Right lung (tissue), 5 donors: ENCODE results near the gene MAN2A2. TPM values are rescaled to one million over a fixed set of nuclear protein-coding genes. Genes with fewer than 3 reads are reported as not detected.
"Not testable (repeated sequence)": the region's sequence is repeated elsewhere in the genome, so short reads cannot be mapped to it uniquely, and the experiment has no call there.

Experiments used
- DNase-seq, 2 donors: peaks; one replicate each; pipeline ENCODE4 v3.0.0-alpha.2; 2013
- polyA plus RNA-seq, 5 donors: library from polyadenylated mRNA; unstranded; fragments of 120-200 nt; gene quantifications; one replicate each; pipeline versions ENCODE4 v1.2.1 to v1.2.3, GENCODE V29; 2013; ENCODE audit warnings: inconsistent platforms in 1 of 5, low replicate concordance in 1 of 5; ENCODE audit not compliant: insufficient read length in 5 of 5, insufficient read depth in 1 of 5

MAN2A2 gene
- polyA plus RNA-seq, 5 donors, result 41.5 to 71.5 (median 55.3) TPM

DNA sequence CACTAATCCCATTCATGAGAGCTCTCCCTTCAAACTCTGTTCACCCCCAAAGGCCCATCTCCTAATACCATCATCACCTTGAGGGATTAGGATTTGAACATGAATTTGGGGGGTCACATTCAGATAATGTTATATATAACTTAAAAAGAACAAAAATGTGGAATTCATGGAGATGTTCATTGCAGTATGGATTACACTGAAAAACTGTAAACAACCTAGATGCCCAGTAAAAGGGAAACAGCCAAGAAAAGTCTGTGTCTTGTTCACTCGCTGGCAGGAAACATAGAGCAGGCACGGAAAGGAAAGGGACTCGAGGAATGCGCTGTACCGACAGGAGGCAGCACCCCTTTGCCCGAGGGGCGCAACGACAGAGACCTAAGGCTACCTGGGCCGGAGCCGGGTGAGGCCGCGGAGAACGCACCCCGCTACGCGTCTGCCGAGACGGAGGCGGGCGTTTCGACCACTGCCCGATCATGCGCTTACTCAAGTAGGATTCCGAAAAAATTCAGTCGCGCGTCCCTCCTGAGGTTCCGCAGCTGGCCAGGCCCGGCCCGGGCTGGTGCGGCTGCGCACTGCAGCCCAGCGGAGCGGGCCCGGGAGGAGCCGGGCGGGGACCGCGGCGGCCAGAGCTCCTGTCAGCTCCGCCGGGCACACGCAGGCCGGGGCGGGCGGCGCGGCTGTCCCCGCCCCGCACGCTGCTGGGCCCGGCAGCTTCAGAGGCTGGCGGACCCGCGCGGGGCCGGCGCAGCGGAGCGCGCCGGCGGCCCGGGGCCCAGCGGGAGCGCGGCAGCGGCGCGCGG lies 862 bp upstream of the MAN2A2 start:
- DNase-seq, result peak; percentile 83 to 85

DNA sequence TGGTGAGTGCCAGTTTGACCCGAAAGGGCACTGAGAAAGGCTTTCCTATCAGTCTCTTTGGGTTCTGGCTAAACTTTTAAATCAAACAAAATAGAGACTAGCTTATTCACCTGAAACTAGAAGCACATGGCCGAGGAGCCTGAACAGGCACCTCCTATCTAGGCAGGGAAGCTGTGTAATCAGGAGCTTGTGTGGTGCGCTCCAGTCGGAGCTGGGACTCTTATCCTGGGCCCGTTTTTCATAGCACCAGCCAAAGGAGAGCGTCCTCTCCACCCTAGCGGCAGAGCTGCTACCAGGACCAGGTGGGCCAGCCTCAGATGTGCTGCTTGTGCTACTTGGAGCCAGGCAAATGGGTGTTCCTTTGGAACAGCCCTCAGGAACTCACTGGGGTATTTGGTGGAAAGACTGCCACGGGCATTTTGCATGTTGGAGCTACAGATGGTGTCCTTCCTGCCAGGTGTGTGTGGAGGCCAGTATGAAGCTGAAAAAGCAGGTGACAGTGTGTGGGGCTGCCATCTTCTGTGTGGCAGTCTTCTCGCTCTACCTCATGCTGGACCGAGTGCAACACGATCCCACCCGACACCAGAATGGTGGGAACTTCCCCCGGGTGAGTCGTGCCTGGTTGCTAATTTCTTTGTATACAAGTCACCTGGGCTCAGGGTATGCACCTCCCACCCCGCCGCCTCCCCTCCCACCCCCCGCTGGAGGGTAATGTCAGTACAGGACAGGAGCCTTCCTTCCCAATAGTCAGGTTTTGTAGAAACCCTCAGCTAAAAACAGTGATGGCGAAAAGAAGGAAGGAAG lies 833 bp downstream of the MAN2A2 start:
- DNase-seq, result no peak

DNA sequence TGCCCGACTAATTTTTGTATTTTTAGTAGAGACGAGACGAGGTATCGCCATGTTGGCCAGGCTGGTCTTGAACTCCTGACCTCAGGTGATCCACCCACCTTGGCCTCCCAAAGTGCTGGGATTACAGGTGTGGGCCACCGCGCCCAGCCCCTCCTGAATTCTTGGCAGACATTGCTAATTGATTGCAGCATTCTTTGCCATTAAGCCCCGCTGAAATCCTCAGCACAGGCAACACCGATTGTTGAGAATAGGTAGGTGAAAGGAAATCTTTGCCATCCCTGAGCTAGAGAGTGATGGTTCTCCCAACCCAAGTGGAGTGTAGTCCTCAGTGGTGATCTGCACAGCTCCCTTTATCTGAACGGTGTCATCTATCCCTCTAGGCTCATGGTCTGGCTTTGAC lies 1.6 kb downstream of the MAN2A2 start:
- no peak for DNase-seq

DNA sequence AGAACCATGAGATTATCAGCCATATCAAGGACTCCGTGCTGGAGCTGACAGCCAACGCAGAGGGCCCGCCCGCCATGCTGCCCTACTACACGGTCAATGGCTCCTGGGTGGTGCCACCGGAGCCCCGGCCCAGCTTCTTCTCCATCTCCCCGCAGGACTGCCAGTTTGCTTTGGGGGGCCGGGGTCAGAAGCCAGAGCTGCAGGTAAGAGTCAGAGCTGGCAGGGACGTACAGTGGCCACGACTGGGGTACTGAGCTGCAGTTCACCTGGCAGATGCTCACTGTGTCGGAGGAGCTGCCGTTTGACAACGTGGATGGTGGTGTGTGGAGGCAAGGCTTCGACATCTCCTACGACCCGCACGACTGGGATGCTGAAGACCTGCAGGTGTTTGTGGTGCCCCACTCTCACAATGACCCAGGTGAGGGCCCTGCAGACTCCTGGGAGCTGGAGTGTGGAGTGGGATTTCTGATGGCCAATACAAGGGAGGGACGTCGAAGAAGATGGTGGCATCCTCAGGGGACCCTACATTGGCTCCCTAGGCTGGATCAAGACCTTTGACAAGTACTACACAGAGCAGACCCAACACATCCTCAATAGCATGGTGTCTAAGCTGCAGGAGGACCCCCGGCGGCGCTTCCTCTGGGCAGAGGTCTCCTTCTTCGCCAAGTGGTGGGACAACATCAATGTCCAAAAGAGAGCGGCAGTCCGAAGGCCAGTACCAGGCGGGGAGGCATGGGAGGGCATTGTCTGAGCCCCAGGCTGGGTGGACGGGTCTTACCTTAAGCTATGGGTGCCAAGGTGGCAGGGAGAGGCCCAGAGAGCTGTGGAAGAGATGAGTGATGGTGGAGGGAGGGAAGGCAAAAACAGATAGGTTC lies 2.4 kb downstream of the MAN2A2 start:
- no peak for DNase-seq

DNA sequence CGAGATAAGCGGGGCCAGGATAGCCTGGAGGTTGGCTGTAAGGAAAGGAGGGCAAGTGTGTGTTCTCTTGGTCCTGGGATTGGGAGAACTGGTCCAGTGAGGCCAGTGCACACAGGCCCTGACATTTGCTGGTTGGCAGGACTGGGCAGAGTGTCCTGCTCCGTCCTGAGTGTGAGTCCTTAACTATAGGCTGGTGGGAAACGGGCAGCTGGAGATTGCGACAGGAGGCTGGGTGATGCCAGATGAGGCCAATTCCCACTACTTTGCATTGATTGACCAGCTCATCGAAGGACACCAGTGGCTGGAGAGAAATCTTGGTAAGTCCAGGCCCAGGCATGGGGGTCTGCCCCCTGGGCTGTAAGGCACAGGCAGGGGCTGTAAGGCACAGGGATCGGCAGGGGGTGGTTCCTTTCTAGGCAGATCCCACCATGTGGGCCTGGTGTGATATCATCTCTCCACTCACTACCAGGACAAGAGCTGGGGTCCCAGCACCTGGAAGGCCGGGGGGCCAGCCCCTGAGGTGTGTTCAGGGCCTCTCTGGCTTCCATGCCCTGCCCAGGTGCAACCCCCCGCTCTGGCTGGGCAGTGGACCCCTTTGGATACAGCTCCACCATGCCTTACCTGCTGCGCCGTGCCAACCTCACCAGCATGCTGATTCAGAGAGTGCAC lies 3.2 kb downstream of the MAN2A2 start:
- no peak for DNase-seq

DNA sequence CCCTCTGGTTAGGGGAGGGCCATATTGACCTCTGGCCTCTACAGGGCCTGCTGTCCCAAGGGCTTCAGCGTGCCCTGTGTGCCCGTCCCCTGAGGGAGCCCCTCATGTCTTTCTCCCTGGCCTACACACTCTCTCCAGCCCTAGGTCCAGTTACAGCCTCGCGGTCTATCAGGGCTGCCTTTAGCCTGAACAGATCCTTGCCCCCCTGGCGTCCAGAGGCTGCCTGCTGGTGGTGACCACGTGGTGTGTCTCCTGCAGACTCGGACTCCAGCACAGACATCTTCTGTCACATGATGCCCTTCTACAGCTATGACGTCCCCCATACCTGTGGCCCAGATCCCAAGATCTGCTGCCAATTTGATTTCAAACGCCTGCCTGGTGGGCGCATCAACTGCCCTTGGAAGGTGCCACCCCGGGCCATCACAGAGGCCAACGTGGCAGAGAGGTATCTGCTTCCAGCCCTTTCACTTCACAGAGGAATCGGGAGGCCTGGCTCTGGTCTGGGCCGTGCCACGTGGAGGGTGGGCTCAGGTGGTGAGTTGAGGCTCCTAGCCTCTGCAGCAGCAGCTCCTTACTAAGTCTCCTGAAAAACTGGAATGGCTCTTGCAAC lies 4.1 kb downstream of the MAN2A2 start:
- DNase-seq, result no peak

DNA sequence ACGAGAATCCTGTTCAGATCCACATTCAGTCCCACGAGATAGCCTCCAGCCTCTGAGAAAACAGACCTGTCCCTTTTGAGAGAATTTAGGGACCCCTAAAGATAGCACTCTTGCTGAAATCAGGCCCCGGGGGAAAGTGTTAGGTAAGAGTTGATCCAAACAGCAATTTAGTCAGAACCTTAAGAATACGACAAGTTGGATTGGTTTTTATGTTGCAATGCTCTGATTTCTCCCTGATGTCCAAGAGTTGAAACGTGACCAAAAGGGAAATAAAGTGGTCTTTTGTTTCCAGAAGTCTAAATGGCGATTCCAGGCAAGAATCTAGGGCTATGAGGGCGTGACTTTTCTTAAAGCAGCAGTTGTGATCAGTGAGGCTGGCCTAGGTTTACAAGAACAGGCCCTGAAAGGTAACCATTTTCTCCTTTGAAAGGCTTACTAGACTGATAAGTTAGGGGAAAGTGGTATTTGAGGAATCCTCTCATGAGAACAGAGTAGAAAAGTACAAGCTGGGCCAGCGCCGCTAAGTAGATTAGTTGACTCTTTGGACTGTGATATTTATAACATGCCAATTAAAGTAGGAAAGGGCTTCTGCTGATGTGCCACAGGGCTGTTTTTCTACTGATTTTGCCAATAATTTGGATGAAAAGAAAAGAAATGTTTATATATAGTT lies 4.9 kb downstream of the MAN2A2 start:
- DNase-seq, result no peak

DNA sequence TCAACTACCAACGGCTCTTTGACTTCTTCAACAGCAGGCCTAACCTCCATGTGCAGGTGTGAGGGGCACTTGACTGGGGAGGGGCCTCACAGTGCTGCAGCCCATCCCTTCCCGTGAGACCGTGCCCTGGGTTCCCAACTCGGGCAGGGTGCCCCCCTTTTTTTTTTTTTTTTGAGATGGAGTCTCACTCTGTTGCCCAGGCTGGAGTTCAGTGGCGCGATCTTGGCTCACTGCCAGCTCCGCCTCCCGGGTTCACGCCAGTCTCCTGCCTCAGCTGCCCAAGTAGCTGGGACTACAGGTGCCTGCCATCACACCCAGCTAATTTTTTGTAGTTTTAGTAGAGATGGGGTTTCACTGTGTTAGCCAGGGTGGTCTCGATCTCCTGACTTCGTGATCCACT lies 6.3 kb downstream of the MAN2A2 start:
- DNase-seq, result not testable (repeated sequence)

DNA sequence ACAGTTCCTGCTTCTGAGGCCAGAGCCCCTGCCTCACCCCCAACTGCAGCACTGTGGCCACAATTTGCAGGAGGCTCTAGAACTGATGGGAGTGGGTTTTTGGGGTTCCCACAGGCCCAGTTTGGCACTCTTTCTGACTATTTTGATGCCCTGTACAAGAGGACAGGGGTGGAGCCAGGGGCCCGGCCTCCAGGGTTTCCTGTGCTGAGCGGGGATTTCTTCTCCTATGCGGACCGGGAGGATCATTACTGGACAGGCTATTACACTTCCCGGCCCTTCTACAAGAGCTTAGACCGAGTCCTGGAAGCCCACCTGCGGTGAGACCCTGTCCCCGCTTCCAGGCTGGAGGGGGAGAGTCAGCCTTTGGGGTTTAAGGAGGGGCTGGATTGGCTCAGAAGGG lies 6.9 kb downstream of the MAN2A2 start:
- DNase-seq, result no peak

DNA sequence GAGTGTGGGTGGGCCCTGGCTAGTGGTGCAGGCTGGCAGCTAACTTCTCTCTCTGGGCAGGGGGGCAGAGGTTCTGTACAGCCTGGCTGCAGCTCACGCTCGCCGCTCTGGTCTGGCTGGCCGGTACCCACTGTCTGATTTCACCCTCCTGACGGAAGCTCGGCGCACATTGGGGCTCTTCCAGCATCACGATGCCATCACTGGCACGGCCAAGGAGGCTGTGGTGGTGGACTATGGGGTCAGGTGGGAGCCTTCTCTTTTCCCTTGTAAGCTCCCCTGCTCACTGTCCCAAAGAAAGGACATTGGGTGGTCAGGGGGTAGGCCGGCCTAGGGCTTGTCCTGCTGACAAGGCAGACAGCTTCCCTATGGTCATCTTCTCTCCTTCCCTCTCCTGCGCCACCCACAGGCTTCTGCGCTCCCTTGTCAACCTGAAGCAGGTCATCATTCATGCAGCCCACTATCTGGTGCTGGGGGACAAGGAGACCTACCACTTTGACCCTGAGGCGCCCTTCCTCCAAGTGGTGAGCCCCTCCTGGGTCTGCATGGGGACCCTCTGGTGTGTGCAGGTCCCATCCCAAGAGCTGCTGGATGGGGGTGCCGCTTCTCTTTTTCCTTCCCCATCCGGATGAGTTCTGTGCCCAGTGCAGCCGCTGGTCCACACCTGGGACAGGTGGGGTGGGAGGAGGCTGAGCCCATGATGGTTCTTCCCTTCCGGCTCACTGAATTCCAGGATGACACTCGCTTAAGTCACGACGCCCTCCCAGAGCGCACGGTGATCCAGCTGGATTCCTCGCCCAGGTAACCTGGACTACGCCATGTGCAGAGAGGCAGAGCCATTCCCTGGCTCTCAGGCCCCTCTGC lies 7.6 kb downstream of the MAN2A2 start:
- DNase-seq, result no peak

DNA sequence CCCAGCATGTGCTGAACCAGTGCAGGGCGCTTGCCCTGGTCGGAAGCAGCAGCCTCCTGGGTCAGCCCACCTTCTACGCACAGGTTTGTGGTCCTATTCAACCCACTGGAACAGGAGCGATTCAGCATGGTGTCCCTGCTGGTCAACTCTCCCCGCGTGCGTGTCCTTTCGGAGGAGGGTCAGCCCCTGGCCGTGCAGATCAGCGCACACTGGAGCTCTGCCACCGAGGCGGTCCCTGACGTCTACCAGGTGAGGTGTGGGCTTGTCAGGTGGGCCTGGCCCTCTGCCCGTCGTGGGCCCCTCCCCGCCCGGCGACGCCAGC lies 8.2 kb downstream of the MAN2A2 start:
- DNase-seq, result no peak

DNA sequence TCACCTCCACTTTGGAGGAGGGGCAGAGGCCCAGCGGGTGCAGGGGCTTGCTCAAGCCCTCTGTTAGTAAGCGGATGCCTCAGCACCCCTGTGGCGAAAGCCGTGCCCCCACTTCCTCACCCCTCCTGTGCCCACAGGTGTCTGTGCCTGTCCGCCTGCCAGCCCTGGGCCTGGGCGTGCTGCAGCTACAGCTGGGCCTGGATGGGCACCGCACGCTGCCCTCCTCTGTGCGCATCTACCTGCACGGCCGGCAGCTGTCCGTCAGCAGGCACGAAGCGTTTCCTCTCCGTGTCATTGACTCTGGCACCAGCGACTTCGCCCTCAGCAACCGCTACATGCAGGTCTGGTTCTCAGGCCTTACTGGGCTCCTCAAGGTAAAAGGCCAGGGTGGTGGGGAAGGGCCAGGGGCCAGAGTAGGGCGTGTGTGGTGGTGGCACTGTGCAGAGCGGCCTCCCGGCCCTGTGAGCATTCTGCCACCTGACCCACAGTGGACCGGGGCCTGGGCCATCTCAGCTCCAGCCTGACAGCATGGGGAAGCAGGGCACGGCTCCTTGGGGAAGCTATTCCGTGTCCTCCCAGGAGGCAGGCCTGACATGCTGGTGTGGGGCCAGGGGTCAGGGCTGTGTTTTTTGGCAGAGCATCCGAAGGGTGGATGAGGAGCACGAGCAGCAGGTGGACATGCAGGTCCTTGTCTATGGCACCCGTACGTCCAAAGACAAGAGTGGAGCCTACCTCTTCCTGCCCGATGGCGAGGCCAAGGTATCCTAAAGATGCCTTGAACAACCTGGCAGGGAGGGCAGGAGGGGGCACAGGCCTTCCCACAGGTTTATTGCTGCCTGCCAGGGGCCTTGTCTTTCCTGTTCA lies 9.0 kb downstream of the MAN2A2 start:
- DNase-seq, result no peak

DNA sequence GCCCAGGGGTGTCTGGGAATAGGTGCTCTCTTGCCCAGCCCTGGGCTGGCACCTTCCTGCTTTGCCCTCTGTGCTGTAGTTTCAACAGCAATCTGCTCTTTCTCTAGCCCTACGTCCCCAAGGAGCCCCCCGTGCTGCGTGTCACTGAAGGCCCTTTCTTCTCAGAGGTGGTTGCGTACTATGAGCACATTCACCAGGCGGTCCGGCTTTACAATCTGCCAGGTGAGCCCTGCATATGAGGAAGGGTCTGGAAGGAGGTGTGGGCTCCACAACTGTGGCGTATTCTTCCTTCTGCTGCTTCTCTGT lies 9.6 kb downstream of the MAN2A2 start:
- DNase-seq, result no peak

DNA sequence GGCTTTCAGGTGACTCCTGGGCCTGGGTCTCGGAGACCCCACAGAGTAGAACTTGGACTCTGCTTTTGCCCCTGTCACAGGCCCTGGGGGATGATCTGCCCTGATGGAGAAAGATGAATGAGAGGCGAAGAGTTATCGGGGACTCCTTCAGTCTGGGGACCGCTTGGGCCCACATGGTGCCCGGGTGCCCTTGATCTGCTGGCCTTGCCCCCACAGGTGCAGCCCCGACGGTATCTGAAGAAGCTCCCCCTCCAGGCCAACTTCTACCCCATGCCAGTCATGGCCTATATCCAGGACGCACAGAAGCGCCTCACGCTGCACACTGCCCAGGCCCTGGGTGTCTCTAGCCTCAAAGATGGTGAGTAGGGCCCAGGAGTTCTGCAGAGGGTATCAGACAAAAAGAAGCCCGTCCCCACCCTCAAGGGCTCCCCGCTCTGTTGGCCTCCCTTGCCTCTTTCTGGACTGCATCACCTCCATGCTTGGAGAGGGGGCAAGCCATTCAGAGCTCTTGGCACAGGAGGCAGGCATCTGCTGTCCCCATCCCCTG lies 10.4 kb downstream of the MAN2A2 start:
- DNase-seq, result no peak

DNA sequence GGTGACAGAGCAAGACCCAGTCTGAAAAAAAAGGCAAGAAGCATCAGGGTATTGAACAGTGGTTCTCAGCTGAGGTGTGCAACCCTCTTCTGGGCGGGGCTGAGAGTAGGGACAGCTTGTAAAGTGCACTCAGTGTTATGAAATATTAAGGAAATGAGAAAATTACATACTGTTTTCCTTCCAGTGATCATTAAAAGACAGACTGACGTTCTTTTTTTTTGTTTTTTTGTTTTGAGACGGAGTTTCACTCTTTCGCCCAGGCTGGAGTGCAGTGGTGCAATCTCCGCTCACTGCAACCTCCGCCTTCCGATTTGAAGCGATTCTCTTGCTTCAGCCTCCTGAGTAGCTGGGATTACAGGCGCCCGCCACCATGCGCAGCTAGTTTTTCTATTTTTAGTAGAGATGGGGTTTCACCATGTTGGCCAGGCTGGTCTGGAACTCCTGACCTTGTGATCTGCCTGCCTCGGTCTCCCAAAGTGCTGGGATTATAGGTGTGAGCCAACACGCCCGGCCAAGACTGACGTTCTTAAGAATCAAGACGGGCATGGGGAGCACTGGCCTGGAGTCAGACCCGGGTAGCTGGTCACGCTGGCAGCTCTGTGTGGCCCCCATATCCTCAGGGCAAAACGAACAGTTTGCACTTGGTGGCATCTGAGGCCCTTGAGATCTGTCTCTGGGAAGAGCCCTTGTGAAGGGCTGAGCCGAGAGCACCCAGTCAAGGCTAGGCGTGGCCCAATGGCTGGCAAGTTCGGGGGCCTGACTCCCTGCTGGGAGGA lies 11.4 kb downstream of the MAN2A2 start:
- DNase-seq, result no peak

DNA sequence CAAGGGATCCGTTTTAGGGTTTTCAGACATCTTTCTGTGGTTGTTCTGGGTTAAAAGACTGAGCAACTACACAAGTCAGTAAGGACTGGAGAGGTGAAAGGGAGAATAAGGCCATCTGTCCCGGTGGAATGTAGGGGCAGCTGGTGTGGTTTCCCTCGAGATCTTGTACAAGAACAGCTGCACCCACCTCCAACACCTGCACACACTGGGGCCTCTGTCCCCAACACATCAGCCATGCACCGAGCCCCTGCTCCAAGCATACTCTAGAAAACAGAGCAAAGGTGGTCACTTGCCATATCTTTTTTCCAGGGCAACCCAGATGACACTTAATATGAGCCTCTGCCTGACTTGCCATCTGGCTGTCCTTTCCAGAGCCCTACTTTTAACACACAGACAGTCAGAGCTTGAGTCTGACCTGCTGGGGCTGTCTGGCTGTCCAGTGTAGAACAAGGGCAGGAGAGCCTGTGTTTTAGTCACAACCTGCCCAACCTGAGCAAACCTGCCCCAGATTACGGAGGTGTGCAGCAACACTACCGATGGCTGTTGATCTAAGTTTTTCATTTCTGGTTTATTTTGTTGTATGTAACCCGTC lies 12.2 kb downstream of the MAN2A2 start:
- no peak for DNase-seq

DNA sequence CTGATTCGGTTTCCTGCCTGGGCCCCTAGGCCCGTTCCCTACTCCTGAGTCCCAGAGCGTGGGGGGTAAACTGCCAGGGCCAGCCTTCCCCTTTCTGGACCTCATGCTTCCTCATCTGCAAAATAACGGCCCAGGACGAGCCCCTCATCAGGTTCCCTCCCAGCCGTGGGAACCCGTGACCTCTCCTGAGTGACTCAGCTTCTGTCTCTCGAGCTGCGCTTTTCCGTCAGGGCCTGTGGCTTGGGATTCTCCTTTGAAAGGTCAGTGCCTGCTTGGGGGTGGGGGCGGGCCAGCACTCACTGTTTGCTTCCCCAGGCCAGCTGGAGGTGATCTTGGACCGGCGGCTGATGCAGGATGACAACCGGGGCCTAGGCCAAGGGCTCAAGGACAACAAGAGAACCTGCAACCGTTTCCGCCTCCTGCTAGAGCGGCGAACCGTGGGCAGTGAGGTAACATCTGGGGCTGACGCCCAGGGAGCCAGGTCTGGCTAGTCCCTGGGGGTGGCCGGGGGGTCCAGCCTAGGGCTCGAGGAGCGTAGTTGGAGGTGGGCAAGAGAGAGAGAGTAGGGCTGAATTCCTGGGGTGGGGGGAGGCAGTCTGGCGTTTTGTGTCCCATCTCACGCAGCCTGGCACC lies 12.8 kb downstream of the MAN2A2 start:
- no peak for DNase-seq
